Measurements from ENCODE around the gene COP1.

Gene COP1

GRCh38 chr1:176225911-176226310 lies 18.8 kb upstream of the COP1 start:
- no peak for TF ChIP-seq CTCF (IDR thresholded peaks at IDR 0.05; ENCODE audit: extremely low read depth, missing control alignments)
- DNase-seq (ENCODE audit: low spot score), result no peak

- no peak for TF ChIP-seq CTCF (IDR thresholded peaks at IDR 0.05; ENCODE audit: extremely low read depth, missing control alignments)
- DNase-seq (ENCODE audit: low spot score), result no peak
Measured at GRCh38 chr1:176225479-176225875, 18.4 kb upstream of the COP1 start.

GRCh38 chr1:176222196-176222595 lies 15.1 kb upstream of the COP1 start:
- no peak for DNase-seq (ENCODE audit: low spot score)
- TF ChIP-seq CTCF (IDR thresholded peaks at IDR 0.05; ENCODE audit: extremely low read depth, missing control alignments), result no peak

- no peak for DNase-seq (ENCODE audit: low spot score)
- TF ChIP-seq CTCF (IDR thresholded peaks at IDR 0.05; ENCODE audit: extremely low read depth, missing control alignments), result no peak
Measured at GRCh38 chr1:176220100-176220689, 13.1 kb upstream of the COP1 start.

GRCh38 chr1:176217461-176218099 lies 10.5 kb upstream of the COP1 start:
- no peak for TF ChIP-seq CTCF (IDR thresholded peaks at IDR 0.05; ENCODE audit: extremely low read depth, missing control alignments)
- DNase-seq (ENCODE audit: low spot score), result no peak

GRCh38 chr1:176216031-176216430 lies 8.9 kb upstream of the COP1 start:
- TF ChIP-seq CTCF (IDR thresholded peaks at IDR 0.05; ENCODE audit: extremely low read depth, missing control alignments), result no peak

GRCh38 chr1:176211396-176212165 lies 4.5 kb upstream of the COP1 start:
- no peak for TF ChIP-seq CTCF (IDR thresholded peaks at IDR 0.05; ENCODE audit: extremely low read depth, missing control alignments)
- no peak for DNase-seq (ENCODE audit: low spot score)

More at GRCh38 chr1:176216031-176216430, 8.9 kb upstream of the COP1 start:
- no peak for DNase-seq (ENCODE audit: low spot score)

Data from GM20000 (cell line).